ENCODE measurements around the gene TPRA1. TPM values are rescaled to one million over a fixed set of nuclear protein-coding genes. Genes with fewer than 3 reads are reported as not detected.

Gene TPRA1
- total and polyA plus RNA-seq, 12 donors: 13.5 to 65.6 (median 46.4) TPM

DNA sequence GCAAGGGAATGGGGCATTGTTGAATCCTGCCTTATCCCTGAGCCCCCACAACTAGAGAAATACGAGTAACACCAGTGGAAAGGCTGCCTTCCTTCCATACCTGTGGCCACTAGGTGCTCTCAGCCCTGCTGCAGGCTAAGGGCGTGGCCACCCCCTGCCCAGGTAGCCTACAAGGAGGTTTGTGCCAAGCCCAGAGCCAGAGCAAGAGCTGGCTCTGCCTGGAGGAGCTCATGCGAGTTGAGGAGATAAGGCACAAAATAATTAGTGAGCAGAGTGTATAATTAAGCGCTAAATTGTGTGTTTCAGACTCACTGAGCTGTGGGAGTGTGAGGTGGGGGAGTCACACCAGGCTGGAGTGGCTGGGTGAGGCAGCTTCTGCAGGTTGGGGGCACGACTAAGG lies 49.2 kb downstream of the TPRA1 start:
- no peak overlapping the region for H3K4me3 ChIP-seq
- intact Hi-C loops (cut with DNase I): loop anchor here (5.0 to 10.0 kb wide), 4 partner anchors 864 to 1019 kb away; partner anchors contain the start of gene CHST13 (in 2 of the 2)
- no peaks in the 10 kb centered on the region for H3K4me1 ChIP-seq (replicated peaks in 1 of 2)
- no peak overlapping the region for H3K27ac ChIP-seq
- H3K9me3 ChIP-seq (replicated peaks in 1 of 3): no peaks in the 10 kb centered on the region
- WGBS, 4 donors: 87 to 93% (median 89%) methylated on average over 5 of the region's 5 CpGs
- no peaks in the 10 kb centered on the region for H3K27me3 ChIP-seq
- TF ChIP-seq, protein P1, sequence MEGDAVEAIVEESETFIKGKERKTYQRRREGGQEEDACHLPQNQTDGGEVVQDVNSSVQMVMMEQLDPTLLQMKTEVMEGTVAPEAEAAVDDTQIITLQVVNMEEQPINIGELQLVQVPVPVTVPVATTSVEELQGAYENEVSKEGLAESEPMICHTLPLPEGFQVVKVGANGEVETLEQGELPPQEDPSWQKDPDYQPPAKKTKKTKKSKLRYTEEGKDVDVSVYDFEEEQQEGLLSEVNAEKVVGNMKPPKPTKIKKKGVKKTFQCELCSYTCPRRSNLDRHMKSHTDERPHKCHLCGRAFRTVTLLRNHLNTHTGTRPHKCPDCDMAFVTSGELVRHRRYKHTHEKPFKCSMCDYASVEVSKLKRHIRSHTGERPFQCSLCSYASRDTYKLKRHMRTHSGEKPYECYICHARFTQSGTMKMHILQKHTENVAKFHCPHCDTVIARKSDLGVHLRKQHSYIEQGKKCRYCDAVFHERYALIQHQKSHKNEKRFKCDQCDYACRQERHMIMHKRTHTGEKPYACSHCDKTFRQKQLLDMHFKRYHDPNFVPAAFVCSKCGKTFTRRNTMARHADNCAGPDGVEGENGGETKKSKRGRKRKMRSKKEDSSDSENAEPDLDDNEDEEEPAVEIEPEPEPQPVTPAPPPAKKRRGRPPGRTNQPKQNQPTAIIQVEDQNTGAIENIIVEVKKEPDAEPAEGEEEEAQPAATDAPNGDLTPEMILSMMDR (IDR thresholded peaks at IDR 0.05): no peak
- no peak for TF ChIP-seq POLR2A (IDR thresholded peaks at IDR 0.05)
- H3K36me3 ChIP-seq (replicated peaks in 1 of 2): no peaks in the 10 kb centered on the region
- no peak for DNase-seq

DNA sequence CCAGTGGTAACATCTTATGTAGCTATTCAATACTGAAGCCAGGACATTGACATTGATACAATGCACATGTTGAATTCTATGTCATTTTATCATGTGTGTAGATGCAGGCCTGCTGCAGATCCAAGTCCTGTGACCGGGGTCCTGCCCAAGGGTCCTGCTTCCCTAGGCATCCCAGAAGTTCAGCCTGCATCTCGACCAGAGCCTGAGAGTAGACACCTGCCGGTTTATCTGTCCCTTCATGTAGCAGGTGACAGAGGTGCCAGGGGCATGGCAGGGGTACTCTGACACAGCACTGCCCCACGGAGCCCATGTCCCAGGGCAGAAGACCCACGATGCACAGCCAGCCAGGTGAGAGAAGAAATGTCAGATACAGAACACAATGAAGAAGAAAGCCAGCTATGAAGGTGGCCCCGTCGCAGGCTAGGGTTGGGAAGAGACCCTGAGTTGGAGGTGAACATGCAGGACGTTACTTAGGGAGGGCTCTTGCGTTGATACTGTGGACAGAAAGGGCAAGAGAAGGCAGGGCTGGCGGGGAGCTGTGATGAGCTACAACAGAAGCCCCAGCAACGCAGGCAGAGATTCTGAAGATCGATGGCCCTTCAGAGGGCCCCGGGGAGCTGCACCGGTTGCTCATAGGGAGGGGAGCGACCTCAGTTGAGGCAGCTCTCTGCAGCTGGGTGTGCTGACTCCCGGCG lies 51.0 kb downstream of the TPRA1 start:
- intact Hi-C loops (cut with DNase I): loop anchor here (5.0 to 10.0 kb wide), 4 partner anchors 862 to 1017 kb away; partner anchors contain the start of gene CHST13 (in 2 of the 2)
- TF ChIP-seq, protein P1 (IDR thresholded peaks at IDR 0.05): no peak
- no peak for TF ChIP-seq POLR2A (IDR thresholded peaks at IDR 0.05)
- Histone ChIP-seq H3K27ac (no peak overlapping the region), H3K27me3 (no peaks in the 10 kb centered on the region), H3K36me3 (replicated peaks in 1 of 2) (no peaks in the 10 kb centered on the region), H3K4me1 (replicated peaks in 1 of 2) (no peaks in the 10 kb centered on the region), H3K9me3 (replicated peaks in 1 of 3) (no peaks in the 10 kb centered on the region), H3K4me3 (no peak overlapping the region)
- DNase-seq: peak in 1 of 7 donors; percentile 8
- WGBS, 4 donors: 77 to 80% (median 78%) methylated on average over 15 to 17 of the region's 17 CpGs

DNA sequence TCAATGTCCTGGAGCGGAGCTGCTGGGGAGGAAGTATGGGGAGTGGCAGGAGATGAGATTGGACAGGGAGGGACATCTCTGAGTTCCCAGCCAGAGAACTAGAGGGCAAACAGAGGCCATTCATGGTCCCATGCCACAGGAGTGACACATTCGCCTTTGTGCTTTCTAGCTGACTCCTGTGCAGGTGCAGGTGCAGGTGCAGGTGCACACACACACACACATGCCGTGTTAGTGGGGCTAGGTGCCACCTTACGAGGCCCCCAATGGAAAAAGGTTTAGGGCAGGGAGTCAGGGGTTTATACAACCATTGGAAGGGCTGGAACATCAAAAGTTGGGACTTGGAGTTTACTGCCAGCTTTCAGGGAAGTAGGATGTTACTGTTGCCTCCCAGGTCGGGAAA lies 52.0 kb downstream of the TPRA1 start:
- TF ChIP-seq POLR2A (IDR thresholded peaks at IDR 0.05): no peak
- TF ChIP-seq, protein P1 (IDR thresholded peaks at IDR 0.05): no peak
- intact Hi-C loops (cut with DNase I): no loop called here
- DNase-seq: peak in 1 of 7 donors; percentile 3
- Histone ChIP-seq H3K27ac (no peak overlapping the region), H3K9me3 (replicated peaks in 1 of 3) (no peaks in the 10 kb centered on the region), H3K4me3 (no peak overlapping the region), H3K4me1 (replicated peaks in 1 of 2) (no peaks in the 10 kb centered on the region), H3K27me3 (no peaks in the 10 kb centered on the region), H3K36me3 (replicated peaks in 1 of 2) (no peaks in the 10 kb centered on the region)
- 68 to 81% (median 73%) methylated on average over 5 of the region's 5 CpGs for WGBS, 4 donors

DNA sequence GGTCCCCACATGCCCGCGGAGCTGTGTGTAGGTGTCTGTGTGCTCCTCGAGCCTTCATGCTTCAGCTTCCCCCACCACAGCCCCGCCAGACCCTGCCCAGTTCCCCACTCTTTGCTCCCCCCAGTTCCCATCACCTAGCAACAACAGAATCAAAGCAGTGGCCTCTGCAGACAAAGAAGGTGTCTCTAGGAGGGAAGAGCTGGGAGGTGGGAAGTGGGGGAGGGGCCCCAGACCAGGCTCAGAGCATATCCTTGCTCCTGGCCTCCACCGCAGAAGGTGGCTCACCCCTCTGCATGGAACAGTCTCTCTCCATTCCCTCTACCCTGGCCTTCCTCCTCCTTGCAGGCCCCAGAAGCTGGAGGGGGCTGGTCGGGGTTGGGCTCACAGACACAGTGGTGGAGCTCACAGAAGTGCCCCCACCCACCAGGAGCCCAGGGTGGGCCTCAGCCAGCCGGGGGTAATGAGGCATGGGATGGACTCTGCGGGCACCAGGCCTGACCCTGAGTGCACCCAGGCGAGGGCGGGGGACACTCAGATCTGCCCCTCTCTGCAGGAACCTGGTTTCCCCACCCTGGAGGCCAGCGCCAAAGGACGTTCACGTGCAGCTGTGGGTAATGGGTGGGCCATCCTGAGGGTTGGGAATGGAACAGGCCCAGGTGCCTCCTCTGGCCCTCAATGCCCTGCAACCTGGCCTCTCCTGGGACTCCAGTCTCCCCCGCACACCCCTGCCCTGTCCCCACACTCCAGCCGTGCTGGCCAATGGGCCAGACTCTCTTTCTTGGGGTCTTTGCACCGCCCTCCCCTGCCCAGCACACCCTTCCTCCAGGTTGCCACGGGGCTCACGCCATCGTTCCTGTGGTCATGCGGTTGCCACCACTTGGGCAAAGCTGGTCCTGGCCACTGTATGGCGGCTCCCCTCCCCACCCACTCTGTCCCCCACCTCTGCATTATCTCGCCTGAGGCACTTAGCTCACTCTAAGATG lies 53.4 kb downstream of the TPRA1 start:
- WGBS, 4 donors: 81 to 89% (median 87%) methylated on average over 13 to 22 of the region's 22 CpGs
- intact Hi-C loops (cut with DNase I): no loop called here
- no peaks in the 10 kb centered on the region for H3K36me3 ChIP-seq (replicated peaks in 1 of 2)

More for the DNA sequence above, 53.4 kb downstream of the TPRA1 start:
- no peak for DNase-seq
- no peaks in the 10 kb centered on the region for H3K9me3 ChIP-seq (replicated peaks in 1 of 3)
- no peak overlapping the region for H3K4me3 ChIP-seq
- no peak overlapping the region for H3K27ac ChIP-seq
- no peaks in the 10 kb centered on the region for H3K27me3 ChIP-seq
- no peak for TF ChIP-seq POLR2A (IDR thresholded peaks at IDR 0.05)
- TF ChIP-seq, protein P1 (IDR thresholded peaks at IDR 0.05): no peak
- H3K4me1 ChIP-seq (replicated peaks in 1 of 2): no peaks in the 10 kb centered on the region

All from adrenal gland (tissue), 12 donors.